ENCODE results near the gene MAP2K1. TPM values are rescaled to one million over a fixed set of nuclear protein-coding genes. Genes with fewer than 3 reads are reported as not detected.

Gene MAP2K1
- polyA plus RNA-seq, 1 of the 3 experiments (the other 2 are of a cell fraction) = 21.8 TPM

- no peak for TF ChIP-seq POLR2AphosphoS5 (IDR thresholded peaks at IDR 0.05; ENCODE audit: low read depth, low read length)
Measured at GRCh38 chr15:66481107-66481856, 94.6 kb downstream of the MAP2K1 start (continued).

GRCh38 chr15:66482539-66482938 is 95.8 kb downstream of the MAP2K1 start:
- 95% methylated on average over 9 of the region's 9 CpGs for WGBS (ENCODE audit: low lambda C conversion rate)
- POLR2A ChIA-PET = no interaction called here

More at GRCh38 chr15:66482539-66482938, 95.8 kb downstream of the MAP2K1 start:
- H3K27ac ChIP-seq (ENCODE audit: low read depth in 2 of 2, low read length in 1 of 2) = no peak overlapping the region
- no peak overlapping the region for H3K4me2 ChIP-seq
- no peak overlapping the region for H3K4me3 ChIP-seq (ENCODE audit: low read depth in 2 of 2, low read length in 1 of 2)
- CTCF ChIA-PET = interaction anchor here (1.0 kb wide), 2 partner anchors 15 kb away, joined by 3 read pairs; partner anchors contain the start of gene SNAPC5
- no peaks in the 10 kb centered on the region; the same call in 1 of the 2 replicates for H3K79me2 ChIP-seq (ENCODE audit: insufficient read depth)
- no peaks in the 10 kb centered on the region for H3F3A ChIP-seq (replicated peaks; ENCODE audit: insufficient read depth)
- no peaks in the 10 kb centered on the region for H3K27me3 ChIP-seq (ENCODE audit: insufficient read depth)
- H3K9me3 ChIP-seq = no peaks in the 10 kb centered on the region
- peaks cover 0 to 10% of the 10 kb centered on the region in 2 experiments for H3K36me3 ChIP-seq (replicated peaks in 1 of 2; ENCODE audit: control insufficient read depth in 1 of 2, insufficient read depth in 2 of 2, low read length in 1 of 2)
- H3K9ac ChIP-seq = no peak overlapping the region
- no peak for DNase-seq
- no peaks in the 10 kb centered on the region for H4K20me1 ChIP-seq (ENCODE audit: insufficient read depth)
- H2AFZ ChIP-seq (ENCODE audit: low read depth) = no peak overlapping the region
- no peaks in the 10 kb centered on the region for H3K9me2 ChIP-seq
- no peak for TF ChIP-seq NRF1 (IDR thresholded peaks at IDR 0.05; ENCODE audit: low read depth, low read length)
- no peak for TF ChIP-seq REST (IDR thresholded peaks at IDR 0.05; ENCODE audit: low read depth, low read length)
- TF ChIP-seq FOSL2 (IDR thresholded peaks at IDR 0.05; ENCODE audit: borderline replicate concordance, low read depth) = no peak
- TF ChIP-seq JUND (IDR thresholded peaks at IDR 0.05) = no peak
- no peak for TF ChIP-seq EP300 (IDR thresholded peaks at IDR 0.05; ENCODE audit: borderline replicate concordance in 1 of 2, low read depth in 1 of 2, low read length in 1 of 2)
- no peak for TF ChIP-seq RAD21 (IDR thresholded peaks at IDR 0.05; ENCODE audit: low read length)
- no peak for TF ChIP-seq FOXM1 (IDR thresholded peaks at IDR 0.05; ENCODE audit: low read depth)
- TF ChIP-seq GATA2 (CRISPR knock-in tag; IDR thresholded peaks at IDR 0.05) = no peak
- TF ChIP-seq IRF3 (IDR thresholded peaks at IDR 0.05; ENCODE audit: low read depth, low read length) = no peak
- no peak for TF ChIP-seq USF1 (IDR thresholded peaks at IDR 0.05; ENCODE audit: borderline replicate concordance, low read depth)
- no peak for TF ChIP-seq RFX5 (IDR thresholded peaks at IDR 0.05; ENCODE audit: low read length)
- no peak for TF ChIP-seq ELF1 (IDR thresholded peaks at IDR 0.05)
- TF ChIP-seq MAX (IDR thresholded peaks at IDR 0.05; ENCODE audit: low read depth) = no peak
- TF ChIP-seq EZH2phosphoT487 (IDR thresholded peaks at IDR 0.05; ENCODE audit: borderline replicate concordance, low read depth) = no peak
- no peak for TF ChIP-seq SMC3 (IDR thresholded peaks at IDR 0.05; ENCODE audit: low read depth, low read length)
- no peak for TF ChIP-seq TCF12 (IDR thresholded peaks at IDR 0.05)
- TF ChIP-seq MXI1 (IDR thresholded peaks at IDR 0.05; ENCODE audit: low read depth, low read length) = no peak
- no peak for TF ChIP-seq ZBTB33 (IDR thresholded peaks at IDR 0.05; ENCODE audit: borderline replicate concordance, low read depth)
- TF ChIP-seq TAF1 (IDR thresholded peaks at IDR 0.05; ENCODE audit: borderline replicate concordance, low read depth, low read length) = no peak
- TF ChIP-seq CHD2 (IDR thresholded peaks at IDR 0.05; ENCODE audit: low read length, partially characterized antibody) = no peak
- no peaks in the 10 kb centered on the region for H3K4me1 ChIP-seq (ENCODE audit: control insufficient read depth in 1 of 2, insufficient read depth in 2 of 2, low read depth in 1 of 2, low read length in 1 of 2)

All from SK-N-SH (cell line).